HCT116 (cell line): ENCODE data around the gene KNDC1. TPM values are rescaled to one million over a fixed set of nuclear protein-coding genes. Genes with fewer than 3 reads are reported as not detected.

Source experiments
- ATAC-seq: fragments of 200-7000 bp; cut with Tn5 transposase; 2 replicates; pipeline ENCODE4 v1.9.1; 2020; ENCODE audit warnings: mild to moderate bottlenecking, moderate library complexity
- BruUV-seq: library from RNA; stranded (reverse); fragments of 400-500 nt; replicated peaks from 2 replicates; lab custom pipeline; 2021; lab: Mats Ljungman, UMichigan
- CTCF ChIA-PET: fragments of 300-600 bp; sonication (Branson Sonifier 250); formaldehyde crosslinking; loops from one replicate; lab custom pipeline; 2021; ENCODE audit warnings: antibody characterized with exemption; lab: Charles Lee
- POLR2A ChIA-PET: fragments of 300-600, 350-600 bp; sonication (Branson Sonifier 250); formaldehyde crosslinking; loops from one replicate; lab custom pipeline; 2021; ENCODE audit warnings: antibody characterized with exemption; lab: Charles Lee
- RAD21 ChIA-PET, 2 experiments: fragments of 300-600 bp; sonication (Branson Sonifier 250); formaldehyde crosslinking; loops; one replicate each; lab custom pipeline; 2023; ENCODE audit warnings: low total read pairs in 2 of 2; ENCODE audit not compliant: uncharacterized antibody in 2 of 2, unreplicated experiment in 2 of 2, low non-redundant PET in 1 of 2; lab: Charles Lee
- DNase-seq: peaks from one replicate; pipeline ENCODE4 v3.0.0-alpha.2; 2010; ENCODE audit warnings: low read depth, low spot score
- H2AFZ ChIP-seq: fragments of 200-600 bp; shearing (Covaris generic), sonication (generic); 2 replicates; pipeline ENCODE4 v1.6.1; 2017; ENCODE audit warnings: low read depth, mixed run types, mixed read lengths, antibody characterized with exemption, low read length; ENCODE audit not compliant: poor library complexity, severe bottlenecking
- H3K27ac ChIP-seq: 2 replicates; pipeline ENCODE4 v1.5.1; 2012; ENCODE audit warnings: low read depth, low read length
- H3K27me3 ChIP-seq: fragments of 200-600 bp; sonication (generic); 2 replicates; pipeline ENCODE4 v1.6.1; 2016; ENCODE audit warnings: mixed run types, low read length, mixed read lengths; ENCODE audit not compliant: insufficient read depth
- H3K36me3 ChIP-seq, 2 experiments: fragments of 200-500 bp in 1 of 2; fragments of 200-600 bp in 1 of 2; sonication (Bioruptor generic) in 1 of 2; sonication (generic) in 1 of 2; 2 replicates each; pipeline versions ENCODE4 v1.5.1 to v1.6.1; 2014 to 2016; ENCODE audit warnings: low read length in 2 of 2, inconsistent platforms in 1 of 2, mixed read lengths in 1 of 2, mixed run types in 1 of 2; ENCODE audit not compliant: insufficient read depth in 2 of 2, control insufficient read depth in 1 of 2
- H3K4me1 ChIP-seq, 2 experiments: fragments of 200-600 bp in 1 of 2; sonication (generic) in 1 of 2; 2 replicates each; pipeline versions ENCODE4 v1.5.1 to v1.6.1; 2012 to 2017; ENCODE audit warnings: low read length in 2 of 2, inconsistent platforms in 1 of 2, mild to moderate bottlenecking in 1 of 2, mixed read lengths in 1 of 2, mixed run types in 1 of 2, moderate library complexity in 1 of 2; ENCODE audit not compliant: insufficient read depth in 2 of 2, control insufficient read depth in 1 of 2
- H3K4me2 ChIP-seq: fragments of 200-600 bp; sonication (generic); 2 replicates; pipeline ENCODE4 v1.6.1; 2017; ENCODE audit warnings: mixed run types, low read length, mixed read lengths
- H3K4me3 ChIP-seq, 2 experiments: fragments of 200-600 bp in 1 of 2; sonication (generic) in 1 of 2; replicated peaks in 1 of 2; 2 replicates each; pipeline ENCODE4 v1.5.1; 2011 to 2016; ENCODE audit warnings: low read length in 2 of 2, control low read depth in 1 of 2, low read depth in 1 of 2, mild to moderate bottlenecking in 1 of 2, mixed read lengths in 1 of 2, mixed run types in 1 of 2
- H3K79me2 ChIP-seq: fragments of 200-600 bp; sonication (generic); 2 replicates; pipeline ENCODE4 v1.6.1; 2017; ENCODE audit warnings: mild to moderate bottlenecking, mixed run types, low read length, moderate library complexity, mixed read lengths; ENCODE audit not compliant: insufficient read depth
- H3K9ac ChIP-seq: fragments of 200-600 bp; sonication (generic); 2 replicates; pipeline ENCODE4 v1.6.1; 2016; ENCODE audit warnings: low read length, mixed read lengths
- H3K9me2 ChIP-seq: fragments of 200-600 bp; sonication (generic), shearing (Covaris generic); 2 replicates; pipeline ENCODE4 v1.6.1; 2017; ENCODE audit warnings: mixed run types, mild to moderate bottlenecking, moderate library complexity; ENCODE audit not compliant: insufficient read depth
- H3K9me3 ChIP-seq, 2 experiments: fragments of 200-500 bp in 1 of 2; fragments of 200-600 bp in 1 of 2; sonication (Bioruptor generic) in 1 of 2; sonication (generic) in 1 of 2; 2 replicates each; pipeline ENCODE4 v1.6.1; 2014 to 2017; ENCODE audit warnings: low read length in 2 of 2, mixed read lengths in 2 of 2, inconsistent platforms in 1 of 2, low read depth in 1 of 2, mild to moderate bottlenecking in 1 of 2, mixed run types in 1 of 2, moderate library complexity in 1 of 2; ENCODE audit not compliant: control insufficient read depth in 1 of 2, insufficient read depth in 1 of 2
- H4K20me1 ChIP-seq: fragments of 200-600 bp; sonication (generic), shearing (Covaris generic); 2 replicates; pipeline ENCODE4 v1.6.1; 2017; ENCODE audit warnings: mixed run types, mild to moderate bottlenecking, moderate library complexity; ENCODE audit not compliant: insufficient read depth
- ATF3 ChIP-seq: IDR thresholded peaks from 2 replicates; pipeline ENCODE4 v1.6.1; 2012
- CBX3 ChIP-seq: IDR thresholded peaks from 2 replicates; pipeline ENCODE4 v1.6.1; 2012; ENCODE audit warnings: low read depth
- EGR1 ChIP-seq: IDR thresholded peaks from 2 replicates; pipeline ENCODE4 v1.6.1; 2012; ENCODE audit warnings: low read depth
- ELF1 ChIP-seq: IDR thresholded peaks from 2 replicates; pipeline ENCODE4 v1.6.1; 2012; ENCODE audit warnings: low read depth, borderline replicate concordance
- EZH2 ChIP-seq: fragments of 200-600 bp; sonication (generic); IDR thresholded peaks from 2 replicates; pipeline ENCODE4 v1.6.1; 2017; ENCODE audit warnings: antibody characterized with exemption, mixed run types
- EZH2phosphoT487 ChIP-seq: fragments of 200-600 bp; IDR thresholded peaks from 2 replicates; pipeline ENCODE4 v1.6.1; 2018; ENCODE audit warnings: antibody characterized with exemption, borderline replicate concordance
- FOSL1 ChIP-seq: IDR thresholded peaks from 2 replicates; pipeline ENCODE4 v1.6.1; 2012; ENCODE audit warnings: low read depth
- MAX ChIP-seq: IDR thresholded peaks from 2 replicates; pipeline ENCODE4 v1.6.1; 2012
- POLR2A ChIP-seq: IDR thresholded peaks from 2 replicates; pipeline ENCODE4 v1.7.0; 2011; ENCODE audit warnings: borderline replicate concordance; ENCODE audit not compliant: insufficient read depth, insufficient read length; ENCODE audit errors: extremely low read depth
- RAD21 ChIP-seq: IDR thresholded peaks from 2 replicates; pipeline ENCODE4 v1.6.1; 2012; ENCODE audit warnings: low read depth, mild to moderate bottlenecking
- SRF ChIP-seq: IDR thresholded peaks from 2 replicates; pipeline ENCODE4 v1.6.1; 2012; ENCODE audit warnings: low read depth
- YY1 ChIP-seq: IDR thresholded peaks from 2 replicates; pipeline ENCODE4 v1.6.1; 2011; ENCODE audit warnings: low read length, low read depth, moderate library complexity, mild to moderate bottlenecking; ENCODE audit not compliant: insufficient replicate concordance; ENCODE audit errors: extremely low read depth
- ZBTB33 ChIP-seq: IDR thresholded peaks from 2 replicates; pipeline ENCODE4 v1.6.1; 2011; ENCODE audit warnings: mild to moderate bottlenecking, low read length, moderate library complexity; ENCODE audit not compliant: insufficient replicate concordance; ENCODE audit errors: extremely low read depth
- ZFX ChIP-seq: fragments of 450-650 bp; IDR thresholded peaks from 2 replicates; pipeline ENCODE4 v1.6.1; 2017
- intact Hi-C: fragments of 100-400 bp; cut with micrococcal nuclease; formaldehyde crosslinking; loops from 2 replicates; pipeline ENCODE4 v1.10.0; 2022
- total RNA-seq: library from RNA; stranded (reverse); gene quantifications from one replicate; pipeline ENCODE4 v1.2.1, GENCODE V29; 2021; ENCODE audit not compliant: unreplicated experiment

Gene KNDC1
- total RNA-seq, 1 experiment from 2014 or later, result 3.6 TPM

GRCh38 chr10:133164816-133165555 lies 5.0 kb downstream of the KNDC1 start:
- CTCF ChIA-PET, result no interaction called here
- no peak for TF ChIP-seq POLR2A
- no peak for TF ChIP-seq CBX3
- no peak for TF ChIP-seq SRF
- no peak for TF ChIP-seq RAD21
- TF ChIP-seq ATF3, result no peak
- no peak for TF ChIP-seq FOSL1
- no peak for TF ChIP-seq ELF1
- no peak for TF ChIP-seq ZFX
- TF ChIP-seq EGR1, result no peak
- TF ChIP-seq EZH2, result no peak
- no peak for TF ChIP-seq YY1
- no peak for TF ChIP-seq MAX
- no peak for TF ChIP-seq ZBTB33
- TF ChIP-seq EZH2phosphoT487, result no peak
- DNase-seq (no peak), ATAC-seq (no peak)
- intact Hi-C loops, result no loop called here
- RAD21 ChIA-PET, result no interaction called here
- POLR2A ChIA-PET, result no interaction called here
- Histone ChIP-seq H3K27ac (no peak overlapping the region), H3K79me2 (no peaks in the 10 kb centered on the region), H3K4me3 (no peak overlapping the region), H3K36me3 (no peaks in the 10 kb centered on the region), H3K9ac (no peak overlapping the region), H3K9me2 (no peaks in the 10 kb centered on the region), H3K27me3 (no peaks in the 10 kb centered on the region), H3K4me2 (no peak overlapping the region), H3K4me1 (no peaks in the 10 kb centered on the region), H2AFZ (no peak overlapping the region), H4K20me1 (no peaks in the 10 kb centered on the region), H3K9me3 (no peaks in the 10 kb centered on the region)
- no TSS peak for BruUV-seq
